Activated T-cell treated with anti-CD3 and anti-CD28 coated beads, Interleukin-2, amount 50 U/mL, for 24 hours (primary cell): ENCODE measurements around the gene PARVG.

ENCODE experiments used
- DNase-seq: peaks from one replicate; pipeline ENCODE4 v3.0.0-alpha.2; 2020
- H3K27ac Mint-ChIP-seq: 2 replicates; pipeline ENCODE4 v1.8.0; 2020; ENCODE audit warnings: mild to moderate bottlenecking, mixed read lengths
- H3K27me3 Mint-ChIP-seq: 2 replicates; pipeline ENCODE4 v1.8.0; 2020; ENCODE audit warnings: mixed read lengths
- H3K36me3 Mint-ChIP-seq: 2 replicates; pipeline ENCODE4 v1.8.0; 2020; ENCODE audit warnings: low read depth, mixed read lengths
- H3K4me1 Mint-ChIP-seq: 2 replicates; pipeline ENCODE4 v1.8.0; 2020; ENCODE audit warnings: low read depth, mixed read lengths
- H3K4me3 Mint-ChIP-seq: 2 replicates; pipeline ENCODE4 v1.8.0; 2020; ENCODE audit warnings: mild to moderate bottlenecking, moderate library complexity, mixed read lengths
- H3K9me3 Mint-ChIP-seq: 2 replicates; pipeline ENCODE4 v1.8.0; 2020; ENCODE audit warnings: mixed read lengths

The PARVG gene

GRCh38 chr22:44180706-44181032 lies at the start of gene PARVG:
PARVG (plus strand) TSS chr22:44180925; CDS start chr22:44183330, 2,405 bp downstream.
- Mint-ChIP-seq H3K9me3 (no peaks in the 10 kb centered on the region), H3K4me3 (peak within 1 kb of the TSS; percentile 90), H3K27ac (peak within 1 kb of the TSS; percentile 96), H3K27me3 (no peaks in the 10 kb centered on the region), H3K4me1 (peaks cover 33% of the 10 kb centered on the region), H3K36me3 (peaks cover 33% of the 10 kb centered on the region)
- no peak for DNase-seq

GRCh38 chr22:44131412-44131811 lies 49.3 kb upstream of the PARVG start:
- Mint-ChIP-seq H3K36me3 (peaks cover 34% of the 10 kb centered on the region), H3K4me1 (peaks cover 5% of the 10 kb centered on the region), H3K27me3 (peaks cover 33% of the 10 kb centered on the region), H3K27ac (no peak overlapping the region), H3K4me3 (no peak overlapping the region), H3K9me3 (peaks cover 18% of the 10 kb centered on the region)
- no peak for DNase-seq

- Mint-ChIP-seq H3K4me1 (peaks cover 5% of the 10 kb centered on the region), H3K4me3 (no peak overlapping the region), H3K9me3 (peaks cover 16% of the 10 kb centered on the region), H3K36me3 (peaks cover 36% of the 10 kb centered on the region), H3K27me3 (peaks cover 33% of the 10 kb centered on the region), H3K27ac (no peak overlapping the region)
- no peak for DNase-seq
Measured at GRCh38 chr22:44131989-44132685, 48.6 kb upstream of the PARVG start.

- DNase-seq: no peak
- Mint-ChIP-seq H3K4me1 (peaks cover 5% of the 10 kb centered on the region), H3K4me3 (no peak overlapping the region), H3K27me3 (peaks cover 33% of the 10 kb centered on the region), H3K9me3 (peaks cover 17% of the 10 kb centered on the region), H3K27ac (no peak overlapping the region), H3K36me3 (peaks cover 41% of the 10 kb centered on the region)
Measured at GRCh38 chr22:44132724-44133123, 48.0 kb upstream of the PARVG start.

- DNase-seq: no peak
- Mint-ChIP-seq H3K9me3 (peaks cover 22% of the 10 kb centered on the region), H3K27ac (no peak overlapping the region), H3K27me3 (peaks cover 33% of the 10 kb centered on the region), H3K4me1 (peaks cover 5% of the 10 kb centered on the region), H3K4me3 (no peak overlapping the region), H3K36me3 (peaks cover 46% of the 10 kb centered on the region)
Measured at GRCh38 chr22:44133161-44133560, 47.6 kb upstream of the PARVG start.

- DNase-seq: no peak
- Mint-ChIP-seq H3K27me3 (peaks cover 33% of the 10 kb centered on the region), H3K4me1 (peaks cover 5% of the 10 kb centered on the region), H3K9me3 (peaks cover 22% of the 10 kb centered on the region), H3K4me3 (no peak overlapping the region), H3K36me3 (peaks cover 54% of the 10 kb centered on the region), H3K27ac (no peak overlapping the region)
Measured at GRCh38 chr22:44133901-44134571, 46.7 kb upstream of the PARVG start.

GRCh38 chr22:44136112-44136511 lies 44.6 kb upstream of the PARVG start:
- no peak overlapping the region for H3K4me3 Mint-ChIP-seq
- peaks cover 33% of the 10 kb centered on the region for H3K27me3 Mint-ChIP-seq
- peaks cover 5% of the 10 kb centered on the region for H3K4me1 Mint-ChIP-seq
- peaks cover 22% of the 10 kb centered on the region for H3K9me3 Mint-ChIP-seq
- H3K36me3 Mint-ChIP-seq: peaks cover 54% of the 10 kb centered on the region
- H3K27ac Mint-ChIP-seq: no peak overlapping the region
- DNase-seq: no peak

GRCh38 chr22:44136786-44137185 lies 43.9 kb upstream of the PARVG start:
- no peak overlapping the region for H3K4me3 Mint-ChIP-seq
- H3K4me1 Mint-ChIP-seq: peaks cover 5% of the 10 kb centered on the region
- peaks cover 22% of the 10 kb centered on the region for H3K9me3 Mint-ChIP-seq
- DNase-seq: no peak
- peaks cover 50% of the 10 kb centered on the region for H3K36me3 Mint-ChIP-seq
- no peak overlapping the region for H3K27ac Mint-ChIP-seq
- H3K27me3 Mint-ChIP-seq: peaks cover 28% of the 10 kb centered on the region

- Mint-ChIP-seq H3K4me3 (no peak overlapping the region), H3K27me3 (peaks cover 25% of the 10 kb centered on the region), H3K36me3 (peaks cover 49% of the 10 kb centered on the region), H3K4me1 (peaks cover 5% of the 10 kb centered on the region), H3K27ac (no peak overlapping the region), H3K9me3 (peaks cover 22% of the 10 kb centered on the region)
- DNase-seq: no peak
Measured at GRCh38 chr22:44137415-44137814, 43.3 kb upstream of the PARVG start.

GRCh38 chr22:44139773-44140172 lies 41.0 kb upstream of the PARVG start:
- no peaks in the 10 kb centered on the region for H3K4me1 Mint-ChIP-seq
- peaks cover 38% of the 10 kb centered on the region for H3K36me3 Mint-ChIP-seq
- DNase-seq: no peak
- H3K4me3 Mint-ChIP-seq: no peak overlapping the region
- H3K27me3 Mint-ChIP-seq: peaks cover 8% of the 10 kb centered on the region
- no peak overlapping the region for H3K27ac Mint-ChIP-seq
- H3K9me3 Mint-ChIP-seq: peaks cover 22% of the 10 kb centered on the region

GRCh38 chr22:44142421-44143104 lies 38.2 kb upstream of the PARVG start:
- peaks cover 14% of the 10 kb centered on the region for H3K36me3 Mint-ChIP-seq
- peaks cover 6% of the 10 kb centered on the region for H3K9me3 Mint-ChIP-seq
- no peak overlapping the region for H3K27ac Mint-ChIP-seq
- DNase-seq: no peak
- no peaks in the 10 kb centered on the region for H3K4me1 Mint-ChIP-seq
- H3K27me3 Mint-ChIP-seq: no peaks in the 10 kb centered on the region
- no peak overlapping the region for H3K4me3 Mint-ChIP-seq

- H3K36me3 Mint-ChIP-seq: peaks cover 9% of the 10 kb centered on the region
- peaks cover under 1% of the 10 kb centered on the region for H3K9me3 Mint-ChIP-seq
- no peak overlapping the region for H3K4me3 Mint-ChIP-seq
- no peak for DNase-seq
- no peaks in the 10 kb centered on the region for H3K4me1 Mint-ChIP-seq
- no peak overlapping the region for H3K27ac Mint-ChIP-seq
- no peaks in the 10 kb centered on the region for H3K27me3 Mint-ChIP-seq
Measured at GRCh38 chr22:44143105-44143474, 37.6 kb upstream of the PARVG start.

GRCh38 chr22:44143579-44143978 lies 37.1 kb upstream of the PARVG start:
- no peak for DNase-seq
- H3K27me3 Mint-ChIP-seq: no peaks in the 10 kb centered on the region
- no peaks in the 10 kb centered on the region for H3K4me1 Mint-ChIP-seq
- H3K27ac Mint-ChIP-seq: no peak overlapping the region
- no peak overlapping the region for H3K4me3 Mint-ChIP-seq
- H3K36me3 Mint-ChIP-seq: peaks cover 4% of the 10 kb centered on the region
- H3K9me3 Mint-ChIP-seq: no peaks in the 10 kb centered on the region

- H3K9me3 Mint-ChIP-seq: no peaks in the 10 kb centered on the region
- no peak for DNase-seq
- H3K27ac Mint-ChIP-seq: no peak overlapping the region
- no peaks in the 10 kb centered on the region for H3K27me3 Mint-ChIP-seq
- no peak overlapping the region for H3K4me3 Mint-ChIP-seq
- no peaks in the 10 kb centered on the region for H3K36me3 Mint-ChIP-seq
- H3K4me1 Mint-ChIP-seq: no peaks in the 10 kb centered on the region
Measured at GRCh38 chr22:44144046-44144569, 36.6 kb upstream of the PARVG start.

- no peak for DNase-seq
- no peaks in the 10 kb centered on the region for H3K27me3 Mint-ChIP-seq
- H3K4me3 Mint-ChIP-seq: no peak overlapping the region
- no peaks in the 10 kb centered on the region for H3K36me3 Mint-ChIP-seq
- no peaks in the 10 kb centered on the region for H3K4me1 Mint-ChIP-seq
- no peak overlapping the region for H3K27ac Mint-ChIP-seq
- H3K9me3 Mint-ChIP-seq: no peaks in the 10 kb centered on the region
Measured at GRCh38 chr22:44145544-44145943, 35.2 kb upstream of the PARVG start.
